Measurements from ENCODE around the gene TPGS1.
A peak's percentile ranks its signal among the peaks of the same experiment; 100 is the strongest.
"Not testable (repeated sequence)": the region's sequence is repeated elsewhere in the genome, so short reads cannot be mapped to it uniquely, and the experiment has no call there.

Gene TPGS1

GRCh38 chr19:475360-475759, 31.9 kb upstream of the TPGS1 start:
- no peak overlapping the region for H3K4me3 ChIP-seq (ENCODE audit: low read depth, low read length)

DNA sequence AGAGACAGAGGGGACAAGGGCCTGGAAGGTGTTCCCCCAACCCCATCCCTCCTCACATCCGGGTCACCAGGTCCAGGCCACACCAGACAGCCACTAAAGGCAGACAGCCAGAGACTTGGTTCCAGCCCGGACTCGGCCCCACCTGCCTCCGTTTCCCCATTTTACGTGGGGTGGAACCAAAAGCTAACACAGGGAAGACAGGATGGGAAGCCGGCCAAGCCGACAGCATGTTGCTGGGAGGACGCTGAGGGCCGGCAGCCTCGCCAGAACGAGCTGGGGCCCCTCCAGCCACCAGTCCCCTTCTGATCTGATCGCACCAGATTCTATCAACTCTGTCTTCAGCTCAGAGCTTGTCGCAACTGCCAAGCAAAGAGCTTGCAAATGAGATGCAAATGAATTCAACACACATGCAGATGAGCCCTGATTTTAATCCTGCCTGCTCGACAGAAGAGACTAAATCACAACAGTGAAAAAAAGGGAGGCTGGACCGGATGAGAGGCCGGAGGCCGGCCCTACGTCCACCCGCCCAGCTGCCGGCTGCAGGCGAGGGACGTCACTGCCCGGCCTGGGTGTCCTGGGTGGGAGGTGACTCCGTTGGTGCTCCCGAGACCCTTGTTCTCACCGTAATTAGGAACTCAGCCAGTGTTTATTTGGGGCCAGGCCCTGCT, 28.9 kb upstream of the TPGS1 start:
- H3K4me3 ChIP-seq (ENCODE audit: low read depth, low read length) = no peak overlapping the region

- no peak overlapping the region for H3K4me3 ChIP-seq (ENCODE audit: low read depth, low read length)
These were observed 28.3 kb upstream of the TPGS1 start for GRCh38 chr19:478976-479375.

DNA sequence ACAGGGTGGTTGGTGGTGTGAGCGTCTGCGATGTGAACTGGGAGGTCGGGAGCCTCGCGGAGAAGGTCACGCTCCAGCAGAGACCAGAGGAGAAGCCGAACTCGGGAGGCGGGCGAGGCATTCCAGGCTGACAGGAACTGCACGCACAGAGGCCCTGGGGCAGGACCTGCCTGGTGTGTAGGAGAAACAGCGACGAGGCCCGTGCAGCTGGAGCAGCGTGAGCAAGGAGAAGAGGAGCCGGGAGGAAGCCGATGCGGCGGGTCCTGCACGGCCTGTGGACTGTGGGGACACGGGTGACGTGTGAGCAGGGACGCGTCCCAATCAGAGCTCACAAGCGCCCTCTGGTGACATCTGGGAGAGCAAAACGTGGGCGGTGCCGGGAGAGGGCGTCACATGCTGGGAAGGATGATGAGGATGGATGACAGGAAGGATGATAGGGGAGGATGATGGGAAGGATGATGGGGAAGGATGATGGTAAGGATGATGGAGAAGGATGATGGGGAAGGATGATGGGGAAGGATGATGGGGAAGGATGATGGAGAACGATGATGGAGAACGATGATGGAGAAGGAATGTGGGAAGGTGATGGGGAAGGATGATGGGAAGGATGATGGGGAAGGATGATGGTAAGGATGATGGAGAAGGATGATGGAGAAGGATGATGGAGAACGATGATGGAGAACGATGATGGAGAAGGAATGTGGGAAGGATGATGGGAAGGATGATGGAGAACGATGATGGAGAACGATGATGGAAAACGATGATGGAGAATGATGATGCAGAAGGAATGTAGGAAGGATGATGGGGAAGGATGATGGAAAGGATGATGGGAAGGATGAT, 27.1 kb upstream of the TPGS1 start:
- H3K4me3 ChIP-seq (ENCODE audit: low read depth, low read length) = no peak overlapping the region

DNA sequence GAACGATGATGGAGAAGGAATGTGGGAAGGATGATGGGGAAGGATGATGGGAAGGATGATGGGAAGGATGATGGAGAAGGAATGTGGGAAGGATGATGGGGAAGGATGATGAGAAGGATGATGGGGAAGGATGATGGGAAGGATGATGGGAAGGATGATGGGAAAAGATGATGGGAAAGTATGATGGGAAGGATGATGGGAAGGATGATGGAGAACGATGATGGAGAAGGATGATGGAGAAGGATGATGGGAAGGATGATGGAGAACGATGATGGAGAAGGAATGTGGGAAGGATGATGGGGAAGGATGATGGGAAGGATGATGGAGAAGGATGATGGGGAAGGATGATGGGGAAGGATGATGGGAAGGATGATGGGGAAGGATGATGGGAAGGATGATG, 26.2 kb upstream of the TPGS1 start:
- H3K4me3 ChIP-seq (ENCODE audit: low read depth, low read length) = not testable (repeated sequence)

- no peak overlapping the region for H3K4me3 ChIP-seq (ENCODE audit: low read depth, low read length)
These were observed 24.9 kb upstream of the TPGS1 start for GRCh38 chr19:482186-483041.

DNA sequence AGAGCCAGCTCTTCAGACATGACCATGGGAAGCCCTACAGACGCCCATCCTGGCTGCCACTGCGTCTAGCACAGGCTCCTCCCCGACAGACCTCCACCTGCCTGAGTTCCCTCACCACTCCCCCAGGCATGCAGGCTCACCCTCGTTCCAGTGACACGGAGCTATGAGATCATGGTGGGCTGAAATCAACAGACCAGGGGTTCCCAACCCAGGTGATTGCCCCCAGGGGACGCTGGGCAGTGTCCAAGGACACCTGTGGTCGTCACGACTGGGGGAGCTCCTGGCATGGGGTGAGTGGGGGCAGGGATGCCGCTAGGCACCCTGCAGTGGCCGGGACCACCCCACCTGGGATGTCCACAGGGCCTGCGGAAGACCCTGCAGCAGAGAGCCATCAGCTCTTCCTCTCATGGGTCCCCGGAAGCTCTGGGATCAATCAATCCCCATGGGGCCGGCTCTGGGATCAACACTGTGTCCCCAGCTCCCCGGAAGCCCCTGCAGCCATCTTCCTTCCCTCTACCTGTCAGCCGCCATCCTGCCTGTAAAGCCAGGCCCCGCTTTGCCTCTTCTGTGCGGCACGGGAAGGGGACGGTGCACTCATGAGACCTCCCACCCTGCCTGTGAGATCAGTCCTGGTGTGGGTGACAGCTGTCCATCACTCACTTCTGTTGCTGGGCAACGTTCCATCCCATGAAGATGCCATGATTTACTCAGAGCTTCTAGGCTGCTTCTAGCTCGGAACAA, 23.8 kb upstream of the TPGS1 start:
- no peak overlapping the region for H3K4me3 ChIP-seq (ENCODE audit: low read depth, low read length)

GRCh38 chr19:484494-484893, 22.8 kb upstream of the TPGS1 start:
- no peak overlapping the region for H3K4me3 ChIP-seq (ENCODE audit: low read depth, low read length)

- no peak overlapping the region for H3K4me3 ChIP-seq (ENCODE audit: low read depth, low read length)
These were observed 22.2 kb upstream of the TPGS1 start for GRCh38 chr19:485077-485476.

DNA sequence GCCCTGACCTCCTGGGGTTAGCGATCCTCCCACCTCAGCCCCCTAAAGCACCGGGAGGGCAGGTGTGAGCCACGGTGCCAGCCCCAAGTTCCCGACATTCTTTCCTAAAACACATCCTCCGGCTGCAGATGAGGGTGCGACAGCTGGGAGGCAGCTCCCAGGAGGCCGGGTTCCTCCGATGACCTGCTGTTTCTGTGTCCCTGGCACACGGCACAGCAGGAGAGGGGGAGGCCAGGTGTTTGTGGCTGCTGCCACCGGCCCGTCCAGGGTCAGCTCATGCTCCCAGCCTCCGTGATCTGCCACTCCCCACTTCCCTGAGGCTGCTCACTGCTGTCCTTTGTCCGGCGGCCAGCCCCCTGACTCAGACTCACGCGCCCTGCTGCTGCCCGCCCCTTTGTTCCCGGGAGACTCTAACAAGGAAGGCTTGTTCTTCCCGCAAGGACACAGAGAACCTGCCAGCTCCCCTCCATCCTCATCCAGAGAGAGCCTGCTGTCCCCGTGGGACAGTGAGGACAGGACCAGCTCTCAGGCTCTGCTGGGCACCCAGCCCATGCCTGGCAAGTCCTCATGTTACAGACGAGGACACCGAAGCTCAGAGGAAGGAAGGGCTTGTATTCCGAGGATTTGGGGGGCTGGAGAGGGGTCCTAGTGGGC, 21.6 kb upstream of the TPGS1 start:
- H3K4me3 ChIP-seq (ENCODE audit: low read depth, low read length) = no peak overlapping the region

- H3K4me3 ChIP-seq (ENCODE audit: low read depth, low read length) = peak overlapping the region; percentile 72
These were observed 18.5 kb upstream of the TPGS1 start for GRCh38 chr19:488505-489417.

- peak overlapping the region; percentile 72 for H3K4me3 ChIP-seq (ENCODE audit: low read depth, low read length)
These were observed 17.7 kb upstream of the TPGS1 start for GRCh38 chr19:489418-490196.

- no peak overlapping the region for H3K4me3 ChIP-seq (ENCODE audit: low read depth, low read length)
These were observed 16.1 kb upstream of the TPGS1 start for GRCh38 chr19:491146-491741.

DNA sequence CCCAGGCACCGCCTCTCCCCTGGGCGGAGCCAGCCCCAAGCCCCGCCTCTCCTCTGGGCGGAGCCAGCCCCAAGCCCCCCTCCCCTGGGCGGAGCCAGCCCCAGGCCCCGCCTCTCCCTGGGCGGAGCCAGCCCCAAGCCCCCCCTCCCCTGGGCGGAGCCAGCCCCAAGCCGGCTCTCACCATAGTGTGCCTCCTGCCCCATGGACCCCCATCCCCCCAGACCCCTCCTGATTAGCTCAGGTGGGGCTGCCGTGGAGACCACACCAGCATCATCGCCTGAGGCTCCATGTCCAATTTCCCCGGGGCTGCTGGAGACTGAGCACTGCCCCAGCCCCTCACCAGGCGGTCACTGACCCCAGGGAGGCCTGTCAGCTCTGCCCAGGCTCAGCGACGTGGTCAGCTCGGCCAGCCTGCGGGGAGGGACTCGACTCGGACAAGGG, 15.2 kb upstream of the TPGS1 start:
- no peak overlapping the region for H3K4me3 ChIP-seq (ENCODE audit: low read depth, low read length)

DNA sequence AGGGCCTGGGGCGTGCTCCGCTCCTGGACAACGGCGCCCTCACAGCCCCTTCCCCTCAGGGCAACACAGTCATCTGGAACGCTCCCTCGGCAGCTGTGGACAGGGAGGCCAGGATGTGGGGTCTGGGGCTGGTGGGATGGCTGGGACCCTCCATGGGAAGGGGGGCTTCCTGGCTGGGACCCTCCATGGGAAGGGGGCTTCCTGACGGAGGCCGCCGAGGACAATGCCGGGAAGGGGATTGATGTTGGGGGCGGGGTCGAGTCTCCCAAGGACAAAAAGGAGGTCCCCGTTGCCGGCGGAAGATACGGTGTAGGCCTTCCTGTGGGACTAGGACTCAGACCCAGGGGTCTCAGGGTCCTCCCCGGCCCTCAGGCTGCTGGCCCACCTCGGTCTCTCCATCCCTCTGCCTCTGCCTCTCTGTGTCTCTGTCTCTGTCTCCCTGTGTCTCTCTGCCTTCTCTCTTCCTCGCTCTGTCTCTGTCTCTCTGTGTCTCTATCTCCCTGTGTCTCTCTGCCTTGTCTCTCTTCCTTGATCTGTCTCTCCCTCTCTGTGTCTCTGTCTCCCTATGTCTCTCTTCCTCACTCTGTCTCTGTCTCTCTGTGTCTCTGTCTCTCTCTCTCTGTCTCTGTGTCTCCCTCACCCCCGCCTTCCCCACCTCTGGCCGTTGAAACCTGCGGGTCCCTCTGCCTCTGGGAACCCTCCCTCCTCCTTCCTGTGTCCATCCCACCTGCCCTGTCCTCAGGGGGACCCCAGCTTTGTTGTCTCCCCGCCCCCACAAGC, 13.7 kb upstream of the TPGS1 start:
- no peak overlapping the region for H3K4me3 ChIP-seq (ENCODE audit: low read depth, low read length)

DNA sequence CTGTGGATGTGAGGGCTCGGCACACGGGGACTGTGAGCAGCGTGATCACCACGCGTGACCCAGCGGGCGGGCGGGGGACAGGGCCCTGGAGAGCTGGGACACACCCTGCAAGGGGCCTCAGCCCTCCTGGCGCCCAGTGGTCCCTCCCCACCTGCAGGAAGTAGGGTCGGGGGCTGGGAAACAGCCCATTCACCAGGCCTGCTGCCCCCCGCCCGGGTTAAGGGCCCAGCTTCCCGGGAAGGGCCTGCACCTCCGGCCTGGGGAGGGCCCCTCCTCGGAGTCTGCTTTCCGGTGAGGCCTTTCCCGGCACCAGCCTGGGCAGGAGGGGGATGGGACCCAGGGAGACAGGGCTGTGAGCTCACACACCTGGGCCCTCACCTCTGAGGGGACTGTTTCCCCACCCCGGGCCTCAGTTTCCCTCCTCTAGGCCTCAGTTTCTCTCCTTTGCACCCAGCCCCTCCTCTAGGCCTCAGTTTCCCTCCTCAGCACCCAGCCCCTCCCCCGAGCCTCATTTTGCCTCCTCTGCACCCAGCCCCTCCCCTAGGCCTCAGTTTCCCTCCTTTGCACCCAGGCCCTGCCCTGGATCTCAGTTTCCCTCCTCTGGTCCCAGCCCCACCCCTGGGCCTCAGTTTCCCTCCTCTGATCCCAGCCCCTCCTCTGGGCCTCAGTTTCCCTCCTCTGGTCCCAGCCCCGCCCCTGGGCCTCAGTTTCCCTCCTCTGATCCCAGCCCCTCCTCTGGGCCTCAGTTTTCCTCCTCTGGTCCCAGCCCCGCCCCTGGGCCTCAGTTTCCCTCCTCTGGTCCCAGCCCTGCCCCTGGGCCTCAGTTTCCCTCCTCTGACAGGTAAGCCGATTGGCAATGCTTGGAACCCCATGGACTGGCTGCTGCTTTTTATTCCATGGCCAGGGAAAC, 12.9 kb upstream of the TPGS1 start:
- H3K4me3 ChIP-seq (ENCODE audit: low read depth, low read length) = no peak overlapping the region

All from iPS-11a (cell line).